ENCODE results near the gene ZFP37.
A peak's percentile ranks its signal among the peaks of the same experiment; 100 is the strongest.

ZFP37 gene

GRCh38 chr9:113011911-113012381 lies 44.6 kb downstream of the ZFP37 start, which contains the start of gene ZNF883:
TSS of gene ZNF883 (minus strand) at chr9:113012192.
- DNase-seq (ENCODE audit: extremely low read depth, insufficient read length): peak; percentile 9
- Histone ChIP-seq H3K36me3 (ENCODE audit: control insufficient read depth, insufficient read depth, low read length) (no peaks in the 10 kb centered on the region), H3K27me3 (replicated peaks; ENCODE audit: control insufficient read depth, insufficient read depth, low read length) (no peaks in the 10 kb centered on the region), H3K4me3 (replicated peaks; ENCODE audit: low read depth, low read length) (no peak within 1 kb of the TSS; the same call in 1 of the 2 replicates)
- TF ChIP-seq CTCF (IDR thresholded peaks at IDR 0.05; ENCODE audit: insufficient read depth, low read length, poor library complexity, severe bottlenecking): no peak

DNA sequence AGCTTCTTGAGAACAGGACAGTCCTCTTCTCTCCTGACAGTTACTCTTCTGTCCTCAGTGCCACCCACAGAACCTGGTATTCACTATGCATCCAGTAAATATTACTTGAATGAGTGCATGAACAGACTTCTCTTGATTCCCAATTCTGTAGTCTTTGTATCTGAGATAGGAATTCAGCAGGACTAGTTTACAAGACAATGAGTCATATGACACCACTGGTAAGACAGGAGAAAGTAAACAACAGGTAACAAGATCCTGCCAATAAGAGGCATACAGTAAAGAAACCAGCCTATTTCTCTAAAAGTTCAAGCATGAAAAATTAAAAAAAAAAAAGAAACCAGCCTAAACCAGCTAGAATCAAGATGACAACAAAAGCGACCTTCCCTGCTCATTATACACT lies 50.7 kb downstream of the ZFP37 start:
- no peak for DNase-seq (ENCODE audit: extremely low read depth, insufficient read length)
- Histone ChIP-seq H3K27me3 (replicated peaks; ENCODE audit: control insufficient read depth, insufficient read depth, low read length) (no peaks in the 10 kb centered on the region), H3K4me3 (replicated peaks; ENCODE audit: low read depth, low read length) (no peak overlapping the region), H3K36me3 (ENCODE audit: control insufficient read depth, insufficient read depth, low read length) (no peaks in the 10 kb centered on the region)
- TF ChIP-seq CTCF (IDR thresholded peaks at IDR 0.05; ENCODE audit: insufficient read depth, low read length, poor library complexity, severe bottlenecking): no peak

- H3K36me3 ChIP-seq (ENCODE audit: control insufficient read depth, insufficient read depth, low read length): no peaks in the 10 kb centered on the region
- H3K4me3 ChIP-seq (replicated peaks; ENCODE audit: low read depth, low read length): no peak overlapping the region
- H3K27me3 ChIP-seq (replicated peaks; ENCODE audit: control insufficient read depth, insufficient read depth, low read length): no peaks in the 10 kb centered on the region
- DNase-seq (ENCODE audit: extremely low read depth, insufficient read length): no peak
- TF ChIP-seq CTCF (IDR thresholded peaks at IDR 0.05; ENCODE audit: insufficient read depth, low read length, poor library complexity, severe bottlenecking): no peak
Observed at GRCh38 chr9:112997236-112997941, 59.1 kb downstream of the ZFP37 start.
